K562 (cell line): Measurements from ENCODE around the gene DALRD3. TPM values are rescaled to one million over a fixed set of nuclear protein-coding genes. Genes with fewer than 3 reads are reported as not detected.
A peak's percentile ranks its signal among the peaks of the same experiment; 100 is the strongest.

Experiments
- FOXO4 ChIP-seq: fragments of 450-650 bp; formaldehyde crosslinking; IDR thresholded peaks from 2 replicates; pipeline ENCODE4 v1.4.0; 2020; ENCODE audit warnings: mild to moderate bottlenecking, moderate library complexity
- HDAC1 ChIP-seq, 2 experiments: fragments of 450-650 bp; IDR thresholded peaks; 2 replicates each; pipeline ENCODE4 v1.6.1; 2016 to 2017; ENCODE audit warnings: inconsistent platforms in 1 of 2, mild to moderate bottlenecking in 1 of 2, moderate library complexity in 1 of 2
- JUND ChIP-seq, 2 experiments: IDR thresholded peaks; 2 replicates in 1 of 2; 3 replicates in 1 of 2; pipeline ENCODE4 v1.6.1; 2011; ENCODE audit warnings: borderline replicate concordance in 2 of 2, low read depth in 2 of 2, low read length in 2 of 2, improper control_type of control experiment in 1 of 2, missing biosample characterization in 1 of 2, missing genetic modification characterization in 1 of 2, missing genetic modification reagents in 1 of 2
- POLR2AphosphoS2 ChIP-seq: IDR thresholded peaks from 2 replicates; pipeline ENCODE4 v1.6.1; 2012; ENCODE audit warnings: low read length, improper control_type of control experiment
- POLR2AphosphoS5 ChIP-seq: IDR thresholded peaks from 2 replicates; pipeline ENCODE4 v1.6.1; 2011; ENCODE audit warnings: mild to moderate bottlenecking, low read depth, low read length, moderate library complexity; ENCODE audit not compliant: control insufficient read depth, insufficient read depth
- SETDB1 ChIP-seq: IDR thresholded peaks from one replicate; pipeline ENCODE4 v1.6.1; 2012; ENCODE audit warnings: low read length, control low read depth, inconsistent platforms
- polyA plus RNA-seq, 8 experiments: library from polyadenylated mRNA; depleted of rRNA in 4 of 8; stranded (reverse) in 5 of 8; unstranded in 3 of 8; fragments of >200 nt; fragmentation: Nextera tagmentation in 2 of 8; fragmentation: Illumina TruSeq in 1 of 8; extraction: Ambion mirVana in 2 of 8; extraction: Trizol in 1 of 8; gene quantifications; 2 replicates each; pipeline versions ENCODE4 v1.2.1 to v1.2.3, GENCODE V29; 2011 to 2014; ENCODE audit warnings: inconsistent platforms in 1 of 8, missing spikeins in 1 of 8
- total RNA-seq, 7 experiments: library from RNA; depleted of rRNA in 6 of 7; stranded (reverse); fragments of >200 nt in 6 of 7; fragmentation: Illumina TruSeq in 2 of 7; extraction: Trizol in 2 of 7; gene quantifications; 2 replicates each; pipeline versions ENCODE4 v1.2.1 to v1.2.3, GENCODE V29; 2011 to 2021; ENCODE audit warnings: low replicate concordance in 1 of 7
- TF ChIP-seq, protein P1 (sequence below): fragments of 450-650 bp; IDR thresholded peaks from 2 replicates; pipeline ENCODE4 v1.6.1; 2016; ENCODE audit warnings: mild to moderate bottlenecking, moderate library complexity
- TF ChIP-seq, protein P2 (sequence below): fragments of 450-650 bp; IDR thresholded peaks from 2 replicates; pipeline ENCODE4 v1.6.1; 2014; ENCODE audit warnings: low read depth, mild to moderate bottlenecking, moderate library complexity, borderline replicate concordance

Gene DALRD3
- total and polyA plus RNA-seq, 9 of the 15 experiments (the other 6 are each of a cell fraction or from before 2014, with no cell fraction given) = 6.6 to 31.3 (median 14.4) TPM

GRCh38 chr3:49021213-49021812 lies 2.9 kb upstream of the DALRD3 start (continued):
- TF ChIP-seq FOXO4 = no peak
- TF ChIP-seq POLR2AphosphoS2 = peak; percentile 87
- TF ChIP-seq, protein P1, sequence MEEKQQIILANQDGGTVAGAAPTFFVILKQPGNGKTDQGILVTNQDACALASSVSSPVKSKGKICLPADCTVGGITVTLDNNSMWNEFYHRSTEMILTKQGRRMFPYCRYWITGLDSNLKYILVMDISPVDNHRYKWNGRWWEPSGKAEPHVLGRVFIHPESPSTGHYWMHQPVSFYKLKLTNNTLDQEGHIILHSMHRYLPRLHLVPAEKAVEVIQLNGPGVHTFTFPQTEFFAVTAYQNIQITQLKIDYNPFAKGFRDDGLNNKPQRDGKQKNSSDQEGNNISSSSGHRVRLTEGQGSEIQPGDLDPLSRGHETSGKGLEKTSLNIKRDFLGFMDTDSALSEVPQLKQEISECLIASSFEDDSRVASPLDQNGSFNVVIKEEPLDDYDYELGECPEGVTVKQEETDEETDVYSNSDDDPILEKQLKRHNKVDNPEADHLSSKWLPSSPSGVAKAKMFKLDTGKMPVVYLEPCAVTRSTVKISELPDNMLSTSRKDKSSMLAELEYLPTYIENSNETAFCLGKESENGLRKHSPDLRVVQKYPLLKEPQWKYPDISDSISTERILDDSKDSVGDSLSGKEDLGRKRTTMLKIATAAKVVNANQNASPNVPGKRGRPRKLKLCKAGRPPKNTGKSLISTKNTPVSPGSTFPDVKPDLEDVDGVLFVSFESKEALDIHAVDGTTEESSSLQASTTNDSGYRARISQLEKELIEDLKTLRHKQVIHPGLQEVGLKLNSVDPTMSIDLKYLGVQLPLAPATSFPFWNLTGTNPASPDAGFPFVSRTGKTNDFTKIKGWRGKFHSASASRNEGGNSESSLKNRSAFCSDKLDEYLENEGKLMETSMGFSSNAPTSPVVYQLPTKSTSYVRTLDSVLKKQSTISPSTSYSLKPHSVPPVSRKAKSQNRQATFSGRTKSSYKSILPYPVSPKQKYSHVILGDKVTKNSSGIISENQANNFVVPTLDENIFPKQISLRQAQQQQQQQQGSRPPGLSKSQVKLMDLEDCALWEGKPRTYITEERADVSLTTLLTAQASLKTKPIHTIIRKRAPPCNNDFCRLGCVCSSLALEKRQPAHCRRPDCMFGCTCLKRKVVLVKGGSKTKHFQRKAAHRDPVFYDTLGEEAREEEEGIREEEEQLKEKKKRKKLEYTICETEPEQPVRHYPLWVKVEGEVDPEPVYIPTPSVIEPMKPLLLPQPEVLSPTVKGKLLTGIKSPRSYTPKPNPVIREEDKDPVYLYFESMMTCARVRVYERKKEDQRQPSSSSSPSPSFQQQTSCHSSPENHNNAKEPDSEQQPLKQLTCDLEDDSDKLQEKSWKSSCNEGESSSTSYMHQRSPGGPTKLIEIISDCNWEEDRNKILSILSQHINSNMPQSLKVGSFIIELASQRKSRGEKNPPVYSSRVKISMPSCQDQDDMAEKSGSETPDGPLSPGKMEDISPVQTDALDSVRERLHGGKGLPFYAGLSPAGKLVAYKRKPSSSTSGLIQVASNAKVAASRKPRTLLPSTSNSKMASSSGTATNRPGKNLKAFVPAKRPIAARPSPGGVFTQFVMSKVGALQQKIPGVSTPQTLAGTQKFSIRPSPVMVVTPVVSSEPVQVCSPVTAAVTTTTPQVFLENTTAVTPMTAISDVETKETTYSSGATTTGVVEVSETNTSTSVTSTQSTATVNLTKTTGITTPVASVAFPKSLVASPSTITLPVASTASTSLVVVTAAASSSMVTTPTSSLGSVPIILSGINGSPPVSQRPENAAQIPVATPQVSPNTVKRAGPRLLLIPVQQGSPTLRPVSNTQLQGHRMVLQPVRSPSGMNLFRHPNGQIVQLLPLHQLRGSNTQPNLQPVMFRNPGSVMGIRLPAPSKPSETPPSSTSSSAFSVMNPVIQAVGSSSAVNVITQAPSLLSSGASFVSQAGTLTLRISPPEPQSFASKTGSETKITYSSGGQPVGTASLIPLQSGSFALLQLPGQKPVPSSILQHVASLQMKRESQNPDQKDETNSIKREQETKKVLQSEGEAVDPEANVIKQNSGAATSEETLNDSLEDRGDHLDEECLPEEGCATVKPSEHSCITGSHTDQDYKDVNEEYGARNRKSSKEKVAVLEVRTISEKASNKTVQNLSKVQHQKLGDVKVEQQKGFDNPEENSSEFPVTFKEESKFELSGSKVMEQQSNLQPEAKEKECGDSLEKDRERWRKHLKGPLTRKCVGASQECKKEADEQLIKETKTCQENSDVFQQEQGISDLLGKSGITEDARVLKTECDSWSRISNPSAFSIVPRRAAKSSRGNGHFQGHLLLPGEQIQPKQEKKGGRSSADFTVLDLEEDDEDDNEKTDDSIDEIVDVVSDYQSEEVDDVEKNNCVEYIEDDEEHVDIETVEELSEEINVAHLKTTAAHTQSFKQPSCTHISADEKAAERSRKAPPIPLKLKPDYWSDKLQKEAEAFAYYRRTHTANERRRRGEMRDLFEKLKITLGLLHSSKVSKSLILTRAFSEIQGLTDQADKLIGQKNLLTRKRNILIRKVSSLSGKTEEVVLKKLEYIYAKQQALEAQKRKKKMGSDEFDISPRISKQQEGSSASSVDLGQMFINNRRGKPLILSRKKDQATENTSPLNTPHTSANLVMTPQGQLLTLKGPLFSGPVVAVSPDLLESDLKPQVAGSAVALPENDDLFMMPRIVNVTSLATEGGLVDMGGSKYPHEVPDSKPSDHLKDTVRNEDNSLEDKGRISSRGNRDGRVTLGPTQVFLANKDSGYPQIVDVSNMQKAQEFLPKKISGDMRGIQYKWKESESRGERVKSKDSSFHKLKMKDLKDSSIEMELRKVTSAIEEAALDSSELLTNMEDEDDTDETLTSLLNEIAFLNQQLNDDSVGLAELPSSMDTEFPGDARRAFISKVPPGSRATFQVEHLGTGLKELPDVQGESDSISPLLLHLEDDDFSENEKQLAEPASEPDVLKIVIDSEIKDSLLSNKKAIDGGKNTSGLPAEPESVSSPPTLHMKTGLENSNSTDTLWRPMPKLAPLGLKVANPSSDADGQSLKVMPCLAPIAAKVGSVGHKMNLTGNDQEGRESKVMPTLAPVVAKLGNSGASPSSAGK = peak; percentile 13; the same call in 1 of the 2 replicates
- TF ChIP-seq, protein P2, sequence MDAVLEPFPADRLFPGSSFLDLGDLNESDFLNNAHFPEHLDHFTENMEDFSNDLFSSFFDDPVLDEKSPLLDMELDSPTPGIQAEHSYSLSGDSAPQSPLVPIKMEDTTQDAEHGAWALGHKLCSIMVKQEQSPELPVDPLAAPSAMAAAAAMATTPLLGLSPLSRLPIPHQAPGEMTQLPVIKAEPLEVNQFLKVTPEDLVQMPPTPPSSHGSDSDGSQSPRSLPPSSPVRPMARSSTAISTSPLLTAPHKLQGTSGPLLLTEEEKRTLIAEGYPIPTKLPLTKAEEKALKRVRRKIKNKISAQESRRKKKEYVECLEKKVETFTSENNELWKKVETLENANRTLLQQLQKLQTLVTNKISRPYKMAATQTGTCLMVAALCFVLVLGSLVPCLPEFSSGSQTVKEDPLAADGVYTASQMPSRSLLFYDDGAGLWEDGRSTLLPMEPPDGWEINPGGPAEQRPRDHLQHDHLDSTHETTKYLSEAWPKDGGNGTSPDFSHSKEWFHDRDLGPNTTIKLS = no peak
- TF ChIP-seq POLR2AphosphoS5 = peak; percentile 98
- TF ChIP-seq SETDB1 = no peak
- 0 out of 2 replicates have a peak, but pooled peaks have one; percentile 24 for TF ChIP-seq JUND (IDR thresholded peaks at IDR 0.05; ENCODE audit: borderline replicate concordance, low read depth, low read length)
- no peak; the same call in 2 of the 3 replicates for TF ChIP-seq JUND (tag; IDR thresholded peaks at IDR 0.05; ENCODE audit: borderline replicate concordance, low read depth, low read length)
- TF ChIP-seq HDAC1 (IDR thresholded peaks at IDR 0.05) = peak in 1 of 2 experiments; percentile 54; a peak in 2 of 4 replicates
